H1 (cell line): Measurements from ENCODE around the gene STK32C. TPM values are rescaled to one million over a fixed set of nuclear protein-coding genes. Genes with fewer than 3 reads are reported as not detected.

Experiments
- BACH1 ChIP-seq: IDR thresholded peaks from 2 replicates; pipeline ENCODE4 v1.6.1; 2012; ENCODE audit warnings: low read length, improper control_type of control experiment
- CBX5 ChIP-seq: fragments of 300-800, 300-1000 bp; sonication (generic); IDR thresholded peaks from 2 replicates; pipeline ENCODE4 v1.7.1; 2016; ENCODE audit warnings: antibody characterized with exemption, low read length, low read depth
- CREB1 ChIP-seq: IDR thresholded peaks from 2 replicates; pipeline ENCODE4 v1.6.1; 2012; ENCODE audit warnings: inconsistent platforms
- KDM5A ChIP-seq: fragments of 200-600 bp; IDR thresholded peaks from 2 replicates; pipeline ENCODE4 v1.7.1; 2012; ENCODE audit warnings: mild to moderate bottlenecking, low read length, inconsistent platforms, mixed read lengths
- MAFK ChIP-seq: IDR thresholded peaks from 2 replicates; pipeline ENCODE4 v1.6.1; 2012; ENCODE audit warnings: low read depth, mild to moderate bottlenecking, improper control_type of control experiment, low read length
- POLR2A ChIP-seq, 2 experiments: IDR thresholded peaks; 1 replicate in 1 of 2; 2 replicates in 1 of 2; pipeline ENCODE4 v1.6.1; 2011; ENCODE audit warnings: low read depth in 2 of 2, low read length in 2 of 2, mild to moderate bottlenecking in 2 of 2; ENCODE audit errors: control extremely low read depth in 1 of 2
- USF2 ChIP-seq: IDR thresholded peaks from 2 replicates; pipeline ENCODE4 v1.6.1; 2011; ENCODE audit warnings: low read length, improper control_type of control experiment
- polyA plus RNA-seq, 7 experiments: library from polyadenylated mRNA; depleted of rRNA in 3 of 7; stranded (reverse) in 5 of 7; unstranded in 2 of 7; fragments of >200 nt in 5 of 7; fragments of 200-250 nt in 2 of 7; gene quantifications; 1 replicate in 5 of 7; 2 replicates in 1 of 7; 4 replicates in 1 of 7; pipeline versions ENCODE4 v1.2.1 to v1.2.3, GENCODE V29; 2011 to 2013; ENCODE audit warnings: missing spikeins in 2 of 7, mixed read lengths in 2 of 7
- total RNA-seq: library from RNA; stranded (reverse); fragmentation: NEBNext Ultra II Directional; extraction: Animal tissue kit (Norgen Biotek cat#: 25700); gene quantifications from 2 replicates; pipeline ENCODE4 v1.2.1, GENCODE V29; 2021
- TF ChIP-seq, protein P1 (sequence below): IDR thresholded peaks from 2 replicates; pipeline ENCODE4 v1.6.1; 2012; ENCODE audit warnings: low read length, inconsistent platforms

Gene STK32C
- total and polyA plus RNA-seq, 2 of the 8 experiments (the other 6 are each of a cell fraction or from before 2014, with no cell fraction given) = 10.6 to 15.6 TPM

DNA sequence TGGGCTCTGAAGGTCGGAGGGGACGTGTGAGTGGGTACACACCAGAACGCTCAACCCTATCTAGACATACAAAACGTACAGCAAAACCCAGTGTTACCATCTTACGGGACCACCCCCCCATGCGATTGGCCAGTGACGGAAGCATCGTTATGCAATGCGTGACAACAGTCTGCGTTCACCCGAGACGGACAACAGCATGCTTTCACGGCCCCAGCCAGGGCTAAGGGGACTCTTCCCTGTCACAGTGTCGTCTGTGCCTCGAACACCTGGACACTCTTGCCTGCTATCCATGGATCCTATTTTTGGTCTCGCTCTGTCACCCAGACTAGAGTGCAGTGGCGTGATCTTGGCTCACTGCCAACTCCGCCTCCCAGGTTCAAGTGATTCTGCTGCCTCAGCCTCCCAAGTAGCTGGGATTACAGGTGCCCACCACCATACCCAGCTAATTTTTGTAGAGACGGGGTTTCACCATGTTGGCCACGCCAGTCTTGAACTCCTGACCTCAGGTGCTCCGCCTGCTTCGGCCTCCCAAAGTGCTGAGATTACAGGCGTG lies 97.7 kb downstream of the STK32C start (continued):
- TF ChIP-seq, protein P1, sequence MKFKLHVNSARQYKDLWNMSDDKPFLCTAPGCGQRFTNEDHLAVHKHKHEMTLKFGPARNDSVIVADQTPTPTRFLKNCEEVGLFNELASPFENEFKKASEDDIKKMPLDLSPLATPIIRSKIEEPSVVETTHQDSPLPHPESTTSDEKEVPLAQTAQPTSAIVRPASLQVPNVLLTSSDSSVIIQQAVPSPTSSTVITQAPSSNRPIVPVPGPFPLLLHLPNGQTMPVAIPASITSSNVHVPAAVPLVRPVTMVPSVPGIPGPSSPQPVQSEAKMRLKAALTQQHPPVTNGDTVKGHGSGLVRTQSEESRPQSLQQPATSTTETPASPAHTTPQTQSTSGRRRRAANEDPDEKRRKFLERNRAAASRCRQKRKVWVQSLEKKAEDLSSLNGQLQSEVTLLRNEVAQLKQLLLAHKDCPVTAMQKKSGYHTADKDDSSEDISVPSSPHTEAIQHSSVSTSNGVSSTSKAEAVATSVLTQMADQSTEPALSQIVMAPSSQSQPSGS = no peak
- no peak for TF ChIP-seq MAFK
- no peak for TF ChIP-seq USF2
- no peak for TF ChIP-seq CREB1
- no peak for TF ChIP-seq BACH1
- TF ChIP-seq CBX5 = no peak
- no peak for TF ChIP-seq KDM5A
- no peak for TF ChIP-seq POLR2A (IDR thresholded peaks at IDR 0.05; ENCODE audit: control extremely low read depth in 1 of 2, low read depth in 2 of 2, low read length in 2 of 2)
